Psoas muscle (tissue), 8 donors: ENCODE data around the gene MIS12. TPM values are rescaled to one million over a fixed set of nuclear protein-coding genes. Genes with fewer than 3 reads are reported as not detected.

Source experiments
- ATAC-seq, 4 donors: fragments of 200-7000 bp; cut with Tn5 transposase; one replicate each; pipeline ENCODE4 v1.9.1; 2020; ENCODE audit warnings: moderate library complexity in 3 of 4, mild to moderate bottlenecking in 2 of 4
- DNase-seq, 2 donors: peaks; one replicate each; pipeline ENCODE4 v3.0.0-alpha.2; 2020
- H3K27ac ChIP-seq: fragments of 200-600 bp; one replicate; pipeline ENCODE4 v1.8.0; 2022
- H3K27me3 ChIP-seq, 3 donors: fragments of 200-600 bp in 1 of 3; one replicate each; pipeline versions ENCODE4 v1.6.1 to v1.8.0; 2013 to 2022; ENCODE audit warnings: low read length in 2 of 3, mild to moderate bottlenecking in 2 of 3, moderate library complexity in 1 of 3; ENCODE audit not compliant: insufficient read depth in 3 of 3
- H3K36me3 ChIP-seq, 2 donors: fragments of 200-600 bp in 1 of 2; one replicate each; pipeline versions ENCODE4 v1.6.1 to v1.8.0; 2013 to 2022; ENCODE audit warnings: low read depth in 1 of 2, mild to moderate bottlenecking in 1 of 2, moderate library complexity in 1 of 2; ENCODE audit not compliant: insufficient read depth in 1 of 2
- H3K4me1 ChIP-seq: fragments of 200-600 bp; one replicate; pipeline ENCODE4 v1.8.0; 2022
- H3K4me3 ChIP-seq: fragments of 200-600 bp; one replicate; pipeline ENCODE4 v1.8.0; 2022; ENCODE audit warnings: mild to moderate bottlenecking
- H3K9me3 ChIP-seq: fragments of 200-600 bp; one replicate; pipeline ENCODE4 v1.8.0; 2022
- WGBS, 3 donors: extraction: QIAGEN DNeasy Blood & Tissue Kit; methylation state at CpG; one replicate each; pipeline versions ENCODE4 v1.1.6 to v1.1.7; 2013; 5-methylcytosine and 5-hydroxymethylcytosine counted together
- intact Hi-C, 2 donors: fragments of 100-400 bp; cut with DNase I; formaldehyde crosslinking; loops; one replicate each; pipeline versions ENCODE4 v1.11.0 to v1.14.2; 2022
- polyA plus RNA-seq, 3 donors: library from polyadenylated mRNA; stranded (reverse); fragments of 200-250 nt; gene quantifications; one replicate each; pipeline ENCODE4 v1.2.3, GENCODE V29; 2013
- total RNA-seq, 4 donors: library from RNA; stranded (reverse); fragmentation: NEBNext Ultra II Directional in 2 of 4; extraction: Animal tissue kit (Norgen Biotek cat#: 25700) in 2 of 4; gene quantifications; one replicate each; pipeline versions ENCODE4 v1.2.1 to v1.2.4, GENCODE V29; 2021 to 2023
- TF ChIP-seq, protein P1 (sequence below): fragments of 200-600 bp; IDR thresholded peaks from one replicate; pipeline ENCODE4 v1.8.0; 2022; ENCODE audit warnings: antibody characterized with exemption
- donor health status: healthy with polysubstance abuse.
- donor health status: DM: no; HTN: no; CAD: no; lungs with moderate emphysema.
- donor health status: Bipolar disorder and iron deficiency.
- donor health status: healthy.
- donor health status: DM: yes; HTN: yes; CAD: no.
- donor health status: DM: no; HTN: no; CAD: no.
- donor health status: DM: no; HTN: no; CAD: no.
- donor health status: DM: yes; HTN: yes; CAD: no.

The MIS12 gene
- total and polyA plus RNA-seq, 7 donors: 11.1 to 28.9 (median 17.0) TPM

DNA sequence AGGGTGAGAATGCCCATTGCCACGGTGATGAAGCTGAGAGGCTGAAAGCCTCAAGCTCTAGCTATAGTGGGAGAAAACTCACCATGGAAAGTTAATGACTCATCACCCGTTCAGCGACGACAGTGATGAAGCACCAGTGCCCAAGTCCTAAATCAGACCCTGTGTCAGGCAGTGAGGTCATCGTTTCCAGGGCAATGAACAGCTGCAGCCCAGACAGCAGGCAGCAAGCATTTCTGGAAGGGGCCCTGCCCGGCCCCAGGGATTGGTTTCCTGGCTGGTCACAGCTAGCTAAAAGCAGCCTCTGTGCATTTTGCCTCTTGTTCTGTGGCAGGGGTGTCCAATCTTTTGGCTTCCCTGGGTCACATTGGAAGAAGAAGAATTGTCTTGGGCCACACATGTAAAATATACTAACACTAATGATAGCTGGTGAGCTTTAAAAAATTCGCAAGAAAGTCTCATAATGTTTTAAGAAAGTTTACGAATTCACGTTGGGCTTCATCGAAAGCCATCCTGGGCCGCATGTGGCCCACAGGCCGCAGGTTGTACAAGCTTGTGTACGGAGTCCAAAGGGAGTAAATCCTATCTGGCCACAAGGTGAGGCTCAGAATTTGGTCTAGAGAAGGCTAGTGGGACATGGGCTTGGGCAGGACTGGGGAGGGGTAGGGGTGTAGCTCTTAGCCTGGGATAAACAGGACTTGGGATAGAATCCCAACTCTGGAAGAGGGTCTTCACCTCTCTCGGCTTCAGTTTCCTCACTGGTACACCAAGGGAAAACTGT lies 40.6 kb downstream of the MIS12 start:
- no peaks in the 10 kb centered on the region for H3K27me3 ChIP-seq
- intact Hi-C loops: loop anchor here in 1 of 2 donors (2.0 kb wide), 1 partner anchor 40 kb away; the partner anchor contains the start of genes DERL2 and MIS12

DNA sequence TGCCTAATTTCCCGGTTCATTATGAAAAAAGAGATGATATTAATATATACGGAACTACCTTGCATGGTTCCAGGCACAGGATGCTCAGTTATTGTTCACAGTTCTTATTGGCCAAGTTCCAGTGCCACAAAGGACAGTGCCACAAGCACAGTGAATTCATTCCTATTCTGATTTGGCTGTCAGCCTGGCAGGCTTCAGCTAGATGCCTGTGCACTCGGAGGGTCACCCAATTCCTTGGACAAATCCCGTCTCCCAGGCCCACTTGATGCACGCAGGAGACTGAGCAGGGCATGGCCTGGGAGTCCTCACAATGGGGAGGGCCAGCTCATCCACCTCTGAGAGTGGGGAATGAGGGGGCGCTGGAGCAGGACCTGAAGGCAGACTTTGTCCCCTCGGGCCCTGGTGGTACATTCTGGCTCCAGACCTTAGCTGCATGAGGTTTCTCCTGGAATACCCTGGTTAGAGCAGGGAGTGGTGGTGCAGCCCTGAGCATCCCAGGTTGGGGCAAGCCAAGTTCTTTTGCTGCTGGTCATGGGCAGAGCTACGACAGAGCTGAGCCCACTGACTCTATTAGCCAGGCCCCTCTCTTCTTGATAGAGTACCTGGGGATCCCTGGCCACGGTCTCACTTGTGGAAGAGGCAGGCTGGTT lies 41.4 kb downstream of the MIS12 start:
- DNase-seq (no peak), ATAC-seq (peak; percentile 4 to 14 (median 12))
- TF ChIP-seq, protein P1, sequence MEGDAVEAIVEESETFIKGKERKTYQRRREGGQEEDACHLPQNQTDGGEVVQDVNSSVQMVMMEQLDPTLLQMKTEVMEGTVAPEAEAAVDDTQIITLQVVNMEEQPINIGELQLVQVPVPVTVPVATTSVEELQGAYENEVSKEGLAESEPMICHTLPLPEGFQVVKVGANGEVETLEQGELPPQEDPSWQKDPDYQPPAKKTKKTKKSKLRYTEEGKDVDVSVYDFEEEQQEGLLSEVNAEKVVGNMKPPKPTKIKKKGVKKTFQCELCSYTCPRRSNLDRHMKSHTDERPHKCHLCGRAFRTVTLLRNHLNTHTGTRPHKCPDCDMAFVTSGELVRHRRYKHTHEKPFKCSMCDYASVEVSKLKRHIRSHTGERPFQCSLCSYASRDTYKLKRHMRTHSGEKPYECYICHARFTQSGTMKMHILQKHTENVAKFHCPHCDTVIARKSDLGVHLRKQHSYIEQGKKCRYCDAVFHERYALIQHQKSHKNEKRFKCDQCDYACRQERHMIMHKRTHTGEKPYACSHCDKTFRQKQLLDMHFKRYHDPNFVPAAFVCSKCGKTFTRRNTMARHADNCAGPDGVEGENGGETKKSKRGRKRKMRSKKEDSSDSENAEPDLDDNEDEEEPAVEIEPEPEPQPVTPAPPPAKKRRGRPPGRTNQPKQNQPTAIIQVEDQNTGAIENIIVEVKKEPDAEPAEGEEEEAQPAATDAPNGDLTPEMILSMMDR: no peak
- Histone ChIP-seq H3K27ac (peak overlapping the region; percentile 96), H3K36me3 (peaks cover 0 to 16% of the 10 kb centered on the region in 2 donors), H3K27me3 (no peaks in the 10 kb centered on the region), H3K4me3 (peak overlapping the region; percentile 6), H3K4me1 (peaks cover 21% of the 10 kb centered on the region), H3K9me3 (no peaks in the 10 kb centered on the region)
- WGBS, 3 donors: 56 to 73% (median 65%) methylated on average over 9 of the region's 9 CpGs
- intact Hi-C loops: loop anchor here in 1 of 2 donors (2.0 kb wide), 1 partner anchor 41 kb away; the partner anchor contains the start of genes DERL2 and MIS12

More for the DNA sequence above, 40.6 kb downstream of the MIS12 start:
- TF ChIP-seq, protein P1: no peak
- ATAC-seq: peak; percentile 99 to 100 (median 99)
- peak overlapping the region; percentile 96 for H3K27ac ChIP-seq
- H3K9me3 ChIP-seq: no peaks in the 10 kb centered on the region
- peak; percentile 80 to 92 for DNase-seq
- peaks cover 21% of the 10 kb centered on the region for H3K4me1 ChIP-seq
- WGBS, 3 donors: 21 to 30% (median 24%) methylated on average over 14 of the region's 14 CpGs
- H3K4me3 ChIP-seq: peak overlapping the region; percentile 6
- H3K36me3 ChIP-seq: peaks cover 0 to 9% of the 10 kb centered on the region in 2 donors

DNA sequence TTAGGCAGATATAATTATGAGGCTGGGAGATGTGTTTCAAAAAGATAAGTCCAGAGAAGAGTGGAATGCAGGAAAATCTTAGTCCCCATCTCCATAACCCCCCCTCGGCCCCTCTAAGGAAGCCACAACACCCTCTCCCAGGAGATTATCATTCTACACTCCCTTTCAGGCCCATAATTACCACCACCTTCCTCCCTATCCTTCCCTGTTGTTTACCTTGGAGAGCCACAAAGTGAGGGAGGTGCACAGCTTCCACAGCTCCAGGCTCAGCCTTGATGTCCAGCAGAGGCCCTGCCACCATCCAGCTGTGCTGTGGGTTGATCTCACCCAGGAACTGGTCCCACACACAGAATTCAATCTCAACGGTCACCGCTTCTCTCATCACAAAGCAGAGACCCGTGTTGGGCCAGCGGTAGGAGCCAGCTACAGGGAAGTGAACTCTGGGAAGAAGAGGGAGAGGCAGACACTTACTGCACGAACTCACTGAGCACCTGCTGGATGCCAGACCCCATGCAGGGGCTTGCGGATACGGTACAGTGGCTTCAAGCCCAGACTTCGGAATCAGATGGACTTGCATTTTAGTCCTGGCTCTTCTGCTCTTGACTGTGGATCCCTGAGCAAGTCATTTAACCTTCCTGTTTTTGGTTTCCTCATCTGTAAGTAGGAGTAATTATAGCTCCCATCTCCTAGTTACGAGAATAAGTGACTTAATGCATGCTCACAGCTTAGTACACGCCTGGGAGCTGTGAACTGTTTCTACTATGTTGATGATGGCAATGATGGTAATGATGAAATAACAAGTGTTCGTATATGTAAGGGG lies 44.1 kb downstream of the MIS12 start:
- TF ChIP-seq, protein P1: no peak
- ATAC-seq: no peak
- Histone ChIP-seq H3K27me3 (no peaks in the 10 kb centered on the region), H3K9me3 (no peaks in the 10 kb centered on the region), H3K36me3 (peaks cover 0 to 17% of the 10 kb centered on the region in 2 donors), H3K27ac (no peak overlapping the region), H3K4me3 (no peak overlapping the region), H3K4me1 (peaks cover 21% of the 10 kb centered on the region)
- no peak for DNase-seq
- intact Hi-C loops: no loop called here
- WGBS, 3 donors: 87 to 89% (median 88%) methylated on average over 12 of the region's 12 CpGs

DNA sequence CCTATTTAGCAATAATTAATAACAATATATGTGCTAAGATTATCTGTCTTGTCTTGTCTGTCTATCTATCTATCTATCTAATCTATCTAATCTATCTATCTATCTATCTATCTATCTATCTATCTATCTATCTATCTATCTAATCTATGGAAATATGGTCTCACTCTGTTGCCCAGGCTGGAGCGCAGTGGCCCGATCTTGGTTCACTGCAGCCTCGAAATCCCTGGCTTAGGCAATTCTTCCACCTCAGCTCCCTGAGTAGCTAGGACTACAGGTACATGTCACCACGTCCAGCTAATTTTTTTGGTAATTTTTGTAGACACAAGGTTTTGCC lies 44.7 kb downstream of the MIS12 start:
- H3K36me3 ChIP-seq: peaks cover 0 to 17% of the 10 kb centered on the region in 2 donors
- intact Hi-C loops: no loop called here
- no peaks in the 10 kb centered on the region for H3K9me3 ChIP-seq
- no peak for ATAC-seq
- WGBS, 3 donors: 95 to 97% (median 96%) methylated on average over 4 of the region's 4 CpGs
- H3K4me1 ChIP-seq: peaks cover 21% of the 10 kb centered on the region
- H3K27ac ChIP-seq: no peak overlapping the region
- DNase-seq: no peak
- H3K27me3 ChIP-seq: no peaks in the 10 kb centered on the region
- TF ChIP-seq, protein P1: no peak
- no peak overlapping the region for H3K4me3 ChIP-seq
